ENCODE results near the gene RERE.
A peak's percentile ranks its signal among the peaks of the same experiment; 100 is the strongest.

The RERE gene

GRCh38 chr1:8379513-8380186, 437.8 kb downstream of the RERE start:
- H3K4me3 ChIP-seq (ENCODE audit: low read depth, low read length) = no peak overlapping the region
- no peak for DNase-seq (ENCODE audit: low read depth)

GRCh38 chr1:8378981-8379470, 438.4 kb downstream of the RERE start:
- DNase-seq (ENCODE audit: low read depth) = no peak
- no peak overlapping the region for H3K4me3 ChIP-seq (ENCODE audit: low read depth, low read length)

GRCh38 chr1:8378178-8378577, 439.3 kb downstream of the RERE start:
- no peak for DNase-seq (ENCODE audit: low read depth)

GRCh38 chr1:8377271-8377981, 440.0 kb downstream of the RERE start:
- no peak overlapping the region for H3K4me3 ChIP-seq (ENCODE audit: low read depth, low read length)
- DNase-seq (ENCODE audit: low read depth) = no peak

More at GRCh38 chr1:8378178-8378577, 439.3 kb downstream of the RERE start:
- no peak overlapping the region for H3K4me3 ChIP-seq (ENCODE audit: low read depth, low read length)

- DNase-seq (ENCODE audit: low read depth) = no peak
- H3K4me3 ChIP-seq (ENCODE audit: low read depth, low read length) = no peak overlapping the region
These were observed 441.0 kb downstream of the RERE start for GRCh38 chr1:8376358-8376840.

GRCh38 chr1:8374812-8375211, 442.6 kb downstream of the RERE start:
- H3K4me3 ChIP-seq (ENCODE audit: low read depth, low read length) = no peak overlapping the region
- DNase-seq (ENCODE audit: low read depth) = no peak

- no peak for DNase-seq (ENCODE audit: low read depth)
- no peak overlapping the region for H3K4me3 ChIP-seq (ENCODE audit: low read depth, low read length)
These were observed 443.1 kb downstream of the RERE start for GRCh38 chr1:8374356-8374755.

- peak; percentile 71 for DNase-seq (ENCODE audit: low read depth)
- peak overlapping the region; percentile 4 for H3K4me3 ChIP-seq (ENCODE audit: low read depth, low read length)
These were observed 443.7 kb downstream of the RERE start for GRCh38 chr1:8373581-8374241.

GRCh38 chr1:8373125-8373524, 444.3 kb downstream of the RERE start:
- DNase-seq (ENCODE audit: low read depth) = no peak
- no peak overlapping the region for H3K4me3 ChIP-seq (ENCODE audit: low read depth, low read length)

GRCh38 chr1:8371372-8371991, 446.0 kb downstream of the RERE start:
- no peak overlapping the region for H3K4me3 ChIP-seq (ENCODE audit: low read depth, low read length)
- no peak for DNase-seq (ENCODE audit: low read depth)

- H3K4me3 ChIP-seq (ENCODE audit: low read depth, low read length) = no peak overlapping the region
- DNase-seq (ENCODE audit: low read depth) = no peak
These were observed 446.5 kb downstream of the RERE start for GRCh38 chr1:8370905-8371315.

- no peak overlapping the region for H3K4me3 ChIP-seq (ENCODE audit: low read depth, low read length)
- no peak for DNase-seq (ENCODE audit: low read depth)
These were observed 447.2 kb downstream of the RERE start for GRCh38 chr1:8370046-8370881.

- H3K4me3 ChIP-seq (ENCODE audit: low read depth, low read length) = no peak overlapping the region
- DNase-seq (ENCODE audit: low read depth) = no peak
These were observed 448.3 kb downstream of the RERE start for GRCh38 chr1:8368956-8369639.

GRCh38 chr1:8367571-8368194, 449.8 kb downstream of the RERE start:
- no peak overlapping the region for H3K4me3 ChIP-seq (ENCODE audit: low read depth, low read length)
- no peak for DNase-seq (ENCODE audit: low read depth)

GRCh38 chr1:8365661-8366362, 451.6 kb downstream of the RERE start:
- H3K4me3 ChIP-seq (ENCODE audit: low read depth, low read length) = no peak overlapping the region
- DNase-seq (ENCODE audit: low read depth) = no peak

- DNase-seq (ENCODE audit: low read depth) = no peak
- H3K4me3 ChIP-seq (ENCODE audit: low read depth, low read length) = no peak overlapping the region
These were observed 452.7 kb downstream of the RERE start for GRCh38 chr1:8364528-8365442.
